Measurements from ENCODE around the gene PSAP.
"Not testable (repeated sequence)": the region's sequence is repeated elsewhere in the genome, so short reads cannot be mapped to it uniquely, and the experiment has no call there.

Gene PSAP

DNA sequence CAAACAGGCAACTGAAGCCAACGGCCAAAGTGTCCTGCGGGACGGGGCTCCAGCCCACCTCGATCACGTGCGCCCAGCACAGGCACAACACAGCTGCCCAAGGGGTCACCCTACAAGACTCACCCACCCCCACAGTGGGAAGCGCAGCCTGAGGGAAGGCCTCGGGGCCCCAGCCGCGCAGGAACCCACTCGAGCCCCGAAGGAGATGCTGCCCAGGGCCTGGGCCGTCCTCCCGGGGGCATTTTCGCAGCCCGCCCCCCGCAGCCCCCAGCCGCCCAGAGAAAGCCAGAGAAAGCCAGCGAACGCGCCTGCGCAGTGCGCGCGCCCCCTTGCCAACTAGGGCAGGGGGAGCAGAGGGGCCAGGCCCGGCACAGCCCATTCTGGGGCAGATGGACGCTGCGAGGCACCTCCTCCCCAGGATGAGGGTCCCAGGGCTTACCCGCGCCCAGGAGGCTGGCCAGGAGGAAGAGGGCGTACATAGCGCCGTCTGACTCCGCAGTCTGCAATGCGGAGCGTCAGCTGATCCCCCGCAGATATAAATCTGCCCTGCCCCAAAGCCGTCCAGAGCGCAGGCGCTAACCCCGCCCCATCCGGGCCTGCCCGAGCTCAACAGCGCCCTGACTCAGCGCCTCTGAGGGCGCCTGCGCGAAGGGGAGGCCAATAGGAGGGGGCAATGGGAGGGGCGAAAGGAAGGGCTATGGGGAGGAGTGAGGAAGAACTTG, at the start of gene PSAP:
Gene PSAP, minus strand, starts transcription at position 509 of the 722 bp plus-strand sequence. Its CDS starts 30 bp downstream, at position 479.
- peak; percentile 97 for DNase-seq (ENCODE audit: low read depth)

DNA sequence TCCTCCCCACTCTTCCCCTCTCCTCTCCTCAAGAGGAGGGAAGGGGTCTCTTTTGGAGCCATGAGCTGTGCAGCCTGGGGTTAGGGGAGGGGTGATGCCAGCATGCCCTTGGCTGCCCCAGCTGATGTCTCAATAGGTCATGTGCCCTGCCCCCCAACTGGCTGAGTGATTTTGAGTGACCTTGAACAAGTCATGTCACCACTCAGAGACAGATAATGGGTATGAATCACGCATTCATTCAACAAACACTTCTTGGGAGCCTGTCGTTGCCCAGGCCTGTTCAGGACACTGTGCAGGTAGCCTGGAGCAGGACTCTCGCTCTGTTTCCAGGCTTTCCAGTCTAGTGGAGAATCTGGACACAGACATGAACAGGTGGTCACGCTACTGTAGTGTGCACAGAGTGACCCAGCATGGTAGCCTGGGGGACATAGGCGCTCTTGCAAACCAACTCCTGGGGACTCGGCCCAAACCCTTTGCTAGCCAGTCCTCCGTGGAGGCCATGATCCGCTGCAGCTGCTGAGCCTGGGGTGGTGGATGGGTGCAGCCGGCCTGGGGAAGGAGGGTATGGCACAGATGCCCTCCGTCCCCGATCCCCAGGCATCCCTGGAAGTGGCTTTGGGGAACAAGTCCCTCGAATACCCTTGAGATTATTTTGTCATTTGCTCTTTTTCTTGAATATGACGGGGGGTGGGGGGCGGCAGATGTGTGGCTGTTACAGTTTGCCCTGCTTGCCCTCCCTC, 49.6 kb upstream of the PSAP start:
- DNase-seq (ENCODE audit: low read depth), result no peak

DNA sequence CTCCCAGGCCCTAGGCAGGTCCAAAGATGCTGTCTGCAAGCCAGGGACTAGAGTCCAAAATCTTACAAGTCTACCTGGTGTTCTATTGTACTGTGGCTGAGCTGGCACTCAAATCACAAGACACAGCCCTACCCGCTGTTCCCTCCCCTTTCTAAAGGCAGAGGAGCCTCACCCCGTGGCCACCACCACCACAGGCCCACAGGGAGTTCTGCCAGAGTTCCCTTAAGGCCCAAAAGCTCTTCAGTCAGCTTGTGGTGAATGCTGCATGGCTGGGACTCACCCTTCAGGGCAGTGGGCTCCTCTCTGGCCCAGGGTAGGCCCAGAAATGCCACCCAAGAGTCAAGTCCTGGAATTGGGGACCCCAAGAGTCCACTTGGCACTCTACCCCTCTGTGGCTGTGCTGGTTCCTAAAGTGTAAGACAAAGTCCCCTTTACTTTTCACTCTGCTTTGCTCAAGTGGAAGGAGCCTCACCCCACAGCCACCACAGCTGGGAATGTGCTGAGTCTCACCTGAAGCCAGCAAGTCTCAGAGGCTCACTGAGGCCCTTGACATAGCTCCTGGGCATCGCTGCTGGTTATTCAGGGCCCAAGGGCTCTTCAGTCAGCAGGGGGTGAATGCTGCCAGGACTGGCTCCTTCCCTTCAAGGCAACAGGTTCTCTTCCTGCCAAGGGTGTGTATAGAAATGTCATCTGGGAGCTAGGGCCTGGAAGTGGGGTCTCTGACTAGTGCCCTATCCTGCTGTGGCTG, 48.8 kb upstream of the PSAP start:
- no peak for DNase-seq (ENCODE audit: low read depth)

DNA sequence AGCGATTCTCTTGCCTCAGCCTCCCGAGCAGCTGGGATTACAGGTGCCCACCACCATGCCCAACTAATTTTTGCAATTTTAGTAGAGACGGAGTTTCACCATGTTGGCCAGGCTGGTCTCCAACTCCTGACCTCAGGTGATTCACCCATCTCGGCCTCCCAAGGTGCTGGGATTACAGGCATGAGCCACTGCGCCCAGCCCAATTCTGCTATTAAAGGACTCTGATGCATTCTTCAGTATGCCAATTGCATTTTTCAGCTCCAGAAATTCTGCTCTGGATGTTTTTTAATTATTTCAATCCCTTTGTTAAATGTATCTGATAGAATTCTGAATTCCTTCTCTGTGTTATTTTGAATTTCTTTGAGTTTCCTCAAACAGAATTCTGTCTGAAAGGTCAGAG, 47.3 kb upstream of the PSAP start:
- DNase-seq (ENCODE audit: low read depth), result not testable (repeated sequence)

DNA sequence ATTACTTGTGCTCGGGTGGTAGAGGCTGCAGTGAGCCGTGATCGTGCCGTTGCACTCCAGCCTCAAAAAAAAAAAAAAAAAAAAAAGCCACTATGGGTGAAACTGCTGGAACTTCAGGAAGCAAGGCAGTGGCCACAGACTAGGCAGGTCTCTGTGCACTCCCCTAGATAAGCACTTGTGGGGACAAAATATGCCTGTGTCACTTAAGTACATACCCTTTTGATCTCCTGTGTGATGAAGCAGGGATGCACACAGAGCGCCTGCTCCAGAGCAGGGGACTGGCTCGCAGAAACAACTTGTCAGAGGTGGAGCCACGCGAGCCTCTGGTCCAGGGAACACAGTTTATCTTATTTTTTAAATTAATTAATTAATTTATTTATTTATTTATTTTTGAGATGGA, 42.9 kb upstream of the PSAP start:
- DNase-seq (ENCODE audit: low read depth), result no peak

DNA sequence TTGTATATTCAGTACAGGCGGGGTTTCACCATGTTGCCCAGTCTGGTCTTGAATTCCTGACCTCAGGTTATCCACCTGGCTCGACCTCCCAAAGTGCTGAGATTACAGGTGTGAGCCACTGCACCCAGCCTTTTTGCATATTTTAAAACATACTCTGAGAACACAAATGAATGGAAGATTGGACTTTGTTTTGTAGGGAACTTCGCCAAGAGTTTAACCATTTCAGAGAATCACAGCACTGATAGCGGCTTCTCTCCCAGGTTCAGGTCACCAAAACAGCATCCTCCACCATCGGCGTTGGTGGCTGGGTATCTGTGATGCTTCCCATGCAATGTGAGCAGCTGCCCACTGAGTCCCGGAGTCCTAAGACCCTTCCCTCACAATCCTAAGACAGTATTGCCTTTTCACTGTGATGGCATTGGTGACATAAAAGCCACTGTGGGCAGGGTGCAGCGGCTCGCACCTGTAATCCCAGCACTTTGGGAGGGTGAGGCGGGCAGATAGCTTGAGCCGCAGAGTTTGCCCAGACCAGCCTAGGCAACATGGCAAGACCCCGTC, 42.3 kb upstream of the PSAP start:
- no peak for DNase-seq (ENCODE audit: low read depth)

DNA sequence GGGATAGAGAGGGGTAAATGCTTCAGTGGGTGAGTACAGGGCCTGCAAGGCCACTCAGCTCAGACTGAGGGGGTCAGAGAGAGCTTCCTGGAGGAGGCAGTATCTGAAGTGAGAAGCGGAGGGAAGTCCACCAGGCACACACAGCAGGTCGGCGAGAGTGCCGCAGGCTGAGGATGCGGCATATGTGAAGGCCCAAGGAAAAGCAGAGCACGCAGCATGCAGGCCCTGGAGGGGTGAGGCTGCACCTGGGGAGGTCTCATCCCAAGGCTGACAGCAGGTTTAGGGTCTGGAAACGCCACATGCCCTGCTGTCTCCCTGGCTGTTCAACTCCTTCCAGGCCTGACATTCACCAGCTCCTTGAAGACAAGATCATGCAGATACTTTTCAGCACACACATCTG, 40.4 kb upstream of the PSAP start:
- no peak for DNase-seq (ENCODE audit: low read depth)

DNA sequence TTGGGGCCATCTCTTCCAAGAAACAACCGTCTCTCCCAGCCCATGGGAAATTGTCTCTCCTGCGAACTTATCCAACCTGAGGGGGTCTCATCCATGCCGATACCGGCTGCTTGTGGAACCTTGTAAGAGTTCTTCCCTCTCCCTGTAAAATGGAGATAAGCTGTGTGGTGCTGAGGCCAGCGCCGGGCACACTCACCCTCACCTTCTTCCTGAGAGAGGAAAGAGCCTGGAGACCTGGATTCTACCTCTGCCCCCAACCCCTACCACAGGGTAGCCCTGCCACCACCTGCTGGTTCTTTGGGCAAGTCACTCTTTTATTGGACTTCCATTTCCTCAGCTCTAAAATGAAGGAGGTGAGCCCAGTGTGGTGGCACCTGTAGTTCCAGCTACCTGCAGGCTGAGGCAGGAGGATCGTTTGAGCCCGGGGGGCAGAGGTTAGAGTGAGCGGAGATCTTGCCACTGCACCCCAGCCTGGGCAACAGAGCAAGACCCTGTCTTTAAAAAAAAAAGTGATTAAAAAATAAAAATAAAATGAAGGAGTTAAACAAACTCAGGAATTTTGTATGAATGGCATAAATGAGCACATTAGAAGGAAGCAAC, 38.4 kb upstream of the PSAP start:
- DNase-seq (ENCODE audit: low read depth), result no peak

DNA sequence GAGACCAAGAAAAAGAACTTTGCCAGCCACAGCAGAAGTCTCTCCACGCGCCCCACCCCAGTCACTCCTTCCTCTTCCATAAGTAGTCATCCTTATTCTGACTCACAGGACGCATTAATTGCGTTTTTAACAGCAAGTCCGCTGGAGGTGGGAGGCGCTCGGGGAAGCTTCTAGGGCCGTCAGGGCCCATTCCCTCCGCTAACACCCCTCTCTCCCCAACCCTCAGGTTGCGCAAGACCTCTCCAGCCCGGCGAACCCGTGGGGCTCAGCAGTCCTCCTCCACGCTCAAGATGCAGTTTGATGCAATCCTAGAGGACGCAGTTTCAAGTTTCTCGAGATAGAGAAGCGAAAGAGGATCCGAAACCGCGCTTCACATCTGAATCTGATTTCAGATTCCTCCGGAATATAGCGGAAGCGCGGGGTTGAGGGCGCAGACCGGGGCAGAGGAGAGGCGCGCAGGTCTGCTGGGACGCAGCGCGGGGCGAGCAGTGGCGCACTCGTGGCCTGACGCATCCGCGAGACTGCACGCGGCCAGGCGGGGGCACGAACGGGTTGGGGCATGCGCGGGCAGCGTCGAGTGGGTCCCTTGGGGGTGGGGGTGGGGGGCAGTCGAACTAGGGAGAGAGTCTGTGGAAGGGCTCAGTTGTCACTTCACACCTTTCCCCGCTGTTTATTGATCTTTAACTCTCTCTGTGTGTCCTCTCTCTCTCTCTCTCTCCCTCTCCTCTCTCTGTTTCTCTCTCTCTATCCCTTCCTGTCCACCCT, 37.8 kb upstream of the PSAP start:
- peak; percentile 28 for DNase-seq (ENCODE audit: low read depth)

DNA sequence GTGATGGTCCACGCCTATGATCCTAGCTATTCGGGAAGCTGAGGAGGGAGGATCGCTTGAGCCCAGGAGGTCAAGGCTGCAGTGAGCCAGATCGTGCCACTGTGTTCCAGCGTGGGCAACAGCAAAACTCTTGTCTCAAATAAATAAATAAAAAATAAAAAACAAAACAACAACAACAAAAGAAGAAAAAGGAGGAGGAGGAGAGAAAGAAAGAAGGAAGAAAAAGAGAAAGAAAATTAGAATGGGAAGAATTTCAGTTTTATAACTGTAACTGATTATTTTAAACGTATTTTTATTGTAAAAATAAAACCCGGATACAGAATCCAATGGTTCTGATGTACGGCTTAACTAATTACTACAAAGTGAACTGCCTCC, 37.2 kb upstream of the PSAP start:
- no peak for DNase-seq (ENCODE audit: low read depth)

DNA sequence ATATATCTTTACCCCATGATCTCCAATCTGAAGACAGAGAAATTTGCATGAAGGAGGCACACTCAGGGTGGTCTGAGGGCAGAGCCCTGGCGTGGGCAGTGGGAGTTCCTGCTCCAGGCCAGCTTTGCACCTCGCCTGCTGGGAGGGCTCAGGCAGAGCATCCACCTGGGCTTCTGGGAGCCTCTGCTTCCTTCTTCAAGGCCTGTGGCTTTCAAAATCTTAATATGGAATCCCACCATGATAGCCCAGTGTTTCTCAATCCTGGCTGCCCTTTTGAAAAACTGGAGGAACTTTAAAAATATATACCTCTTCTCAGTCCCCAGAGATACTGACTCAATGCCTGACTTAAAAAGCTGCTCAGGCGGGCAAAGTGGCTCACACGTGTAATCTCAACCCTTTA, 36.7 kb upstream of the PSAP start:
- no peak for DNase-seq (ENCODE audit: low read depth)

DNA sequence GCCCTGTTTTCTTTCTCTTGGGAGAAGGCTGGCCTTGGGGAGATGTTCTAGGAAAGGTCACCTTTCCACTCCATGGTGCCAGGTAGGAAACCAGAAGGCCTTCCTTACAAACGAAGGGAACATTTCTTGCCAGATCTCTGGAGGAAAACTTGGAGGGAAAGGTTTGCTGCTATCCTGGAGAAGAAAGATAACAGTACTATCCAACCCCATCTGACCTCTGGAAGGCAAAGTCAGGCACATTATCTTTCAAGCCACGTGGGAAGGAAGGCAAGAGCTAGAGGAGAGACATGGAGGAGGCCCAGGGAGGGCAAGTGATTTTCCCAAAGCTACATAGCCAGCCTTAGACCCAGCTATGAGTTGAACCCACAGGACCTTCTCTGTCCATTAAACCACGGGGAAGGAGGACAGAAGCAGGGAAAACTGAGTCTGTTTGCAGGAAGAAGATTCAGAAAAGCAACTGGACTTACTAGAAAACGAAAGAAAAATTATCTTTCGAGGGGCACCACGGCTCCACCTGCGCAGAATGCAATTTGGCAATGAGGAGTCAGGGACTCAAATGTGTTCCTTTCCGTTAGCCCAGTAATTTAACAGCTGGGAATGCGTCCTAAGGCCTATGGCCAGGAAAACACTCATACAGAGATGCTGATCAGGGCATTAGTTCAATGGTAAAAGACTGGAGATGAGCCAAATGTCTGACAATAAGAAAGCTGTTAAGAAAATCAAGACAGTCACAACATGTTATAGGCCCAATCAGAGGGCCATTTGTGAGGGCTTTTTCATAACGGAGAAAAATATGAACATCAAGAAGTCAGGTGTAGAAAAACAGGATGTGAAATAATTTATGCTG, 32.0 kb upstream of the PSAP start:
- DNase-seq (ENCODE audit: low read depth), result no peak

DNA sequence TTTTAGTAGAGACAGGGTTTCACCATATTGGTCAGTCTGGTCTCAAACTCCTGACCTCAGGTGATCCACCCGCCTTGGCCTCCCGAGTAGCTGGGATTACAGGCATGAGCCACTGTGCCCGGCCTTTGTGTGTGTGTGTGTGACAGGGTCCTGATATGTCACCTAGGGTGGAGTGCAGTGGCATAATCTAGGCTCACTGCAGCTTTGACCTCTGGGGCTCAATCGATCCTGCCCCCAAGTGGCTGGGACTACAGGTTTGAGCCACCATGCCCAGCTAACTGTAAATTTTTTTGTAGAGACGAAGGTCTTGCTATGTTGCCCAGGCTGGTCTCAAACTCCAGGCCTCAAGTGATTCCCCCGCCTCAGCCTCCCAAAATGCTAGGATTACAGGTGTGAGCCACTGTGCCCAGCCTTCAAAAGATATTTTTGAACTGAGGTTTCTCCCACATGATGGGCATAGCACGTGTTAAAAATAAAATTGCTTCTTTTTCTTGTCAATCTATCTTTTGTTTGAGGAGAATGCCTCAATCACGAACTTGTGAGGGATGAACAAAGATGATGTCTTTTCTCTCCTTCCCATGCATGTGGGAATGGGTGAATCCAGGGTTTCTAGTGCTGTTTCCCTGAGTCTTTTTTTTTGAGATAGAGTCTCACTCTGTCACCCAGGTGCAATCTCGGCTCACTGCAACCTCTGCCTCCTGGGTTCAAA, 30.8 kb upstream of the PSAP start:
- no peak for DNase-seq (ENCODE audit: low read depth)

DNA sequence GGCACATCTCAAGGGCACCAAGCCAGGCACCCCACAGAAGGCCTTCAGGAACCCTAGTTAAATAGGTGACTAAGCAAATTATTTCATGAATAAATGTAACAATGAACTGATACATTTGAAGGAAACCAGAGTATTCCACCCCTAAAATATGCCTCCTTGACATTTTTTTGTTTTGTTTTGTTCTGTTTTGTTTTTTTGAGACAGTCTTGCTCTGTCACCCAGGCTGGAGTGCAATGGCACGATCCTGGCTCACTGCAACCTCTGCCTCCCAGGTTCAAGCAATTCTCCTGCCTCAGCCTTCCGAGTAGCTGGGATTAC, 30.2 kb upstream of the PSAP start:
- DNase-seq (ENCODE audit: low read depth), result not testable (repeated sequence)

DNA sequence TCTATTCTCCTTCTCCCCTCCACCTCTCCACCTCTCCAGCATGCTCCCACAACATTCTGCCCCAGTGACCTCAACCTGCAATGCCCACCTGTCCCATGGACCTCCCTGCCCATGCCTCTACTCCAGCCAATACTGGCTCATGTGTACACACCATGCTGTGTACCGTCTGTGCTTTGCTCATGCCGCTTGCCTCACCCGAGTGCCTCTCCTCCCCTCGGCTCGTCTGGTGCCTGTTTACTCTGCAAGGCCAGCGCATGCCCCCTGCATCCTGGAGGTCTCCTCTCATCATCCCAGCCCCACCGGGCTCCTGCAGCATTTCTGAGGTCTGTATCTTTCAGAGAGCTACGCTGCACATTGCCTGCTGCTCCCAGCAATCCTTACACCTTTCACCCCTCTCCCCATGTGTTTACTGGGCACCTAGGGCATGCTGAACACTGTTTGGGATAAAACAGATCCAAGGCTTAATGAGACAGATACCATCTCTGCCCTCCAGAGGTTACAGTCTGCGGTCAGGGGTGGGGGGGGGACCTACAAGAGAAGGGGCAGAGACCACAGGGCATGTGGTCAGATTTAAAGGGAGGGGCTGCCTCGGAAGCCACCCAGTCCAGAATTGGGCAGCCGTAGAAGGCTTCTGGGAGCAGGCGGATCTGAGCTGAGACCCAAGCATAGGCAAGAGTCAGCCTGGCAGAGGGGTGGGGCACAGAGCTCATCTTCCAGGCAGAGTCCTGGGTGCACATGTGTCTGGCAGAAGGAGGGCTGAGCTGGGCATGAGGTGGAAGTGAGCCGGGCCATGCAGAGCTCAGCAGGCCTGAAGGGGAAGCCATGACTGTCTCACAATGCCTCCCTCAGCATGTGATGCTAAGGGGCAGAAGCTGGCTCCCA, 29.6 kb upstream of the PSAP start:
- DNase-seq (ENCODE audit: low read depth), result no peak

DNA sequence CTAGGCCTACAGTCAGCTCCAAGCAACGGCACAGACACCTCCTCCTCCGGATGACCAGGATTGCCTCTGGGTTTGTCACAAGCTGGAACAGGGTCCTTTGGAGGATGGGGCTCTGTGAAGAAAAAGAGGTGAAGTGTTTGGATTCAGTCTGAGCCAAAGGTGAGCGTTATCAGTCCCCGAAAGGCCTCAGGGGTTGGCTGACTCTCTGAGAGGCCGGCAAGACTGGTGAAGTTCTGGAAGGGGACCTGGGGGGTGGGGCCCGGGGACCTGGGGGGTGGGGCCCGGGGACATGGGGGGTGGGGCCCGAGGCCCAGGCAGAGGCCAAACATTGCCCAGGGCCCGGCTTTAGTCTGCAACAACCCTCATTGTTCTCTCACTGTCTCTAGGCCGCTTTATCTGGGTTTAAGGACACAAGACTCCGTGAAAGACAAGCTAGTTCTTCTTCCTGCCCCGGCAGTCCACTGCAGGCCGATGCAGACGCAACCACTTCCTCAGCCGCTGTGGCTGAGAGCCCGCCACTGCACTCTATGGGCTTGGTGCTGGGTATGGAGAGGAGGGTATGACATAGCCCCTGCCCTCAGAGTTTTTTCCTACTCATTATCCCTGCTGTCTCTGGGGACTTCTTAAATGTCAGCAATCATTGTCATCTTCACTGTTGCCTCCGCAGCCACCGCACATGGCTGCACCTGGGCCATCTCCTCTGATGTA, 27.4 kb upstream of the PSAP start:
- no peak for DNase-seq (ENCODE audit: low read depth)

DNA sequence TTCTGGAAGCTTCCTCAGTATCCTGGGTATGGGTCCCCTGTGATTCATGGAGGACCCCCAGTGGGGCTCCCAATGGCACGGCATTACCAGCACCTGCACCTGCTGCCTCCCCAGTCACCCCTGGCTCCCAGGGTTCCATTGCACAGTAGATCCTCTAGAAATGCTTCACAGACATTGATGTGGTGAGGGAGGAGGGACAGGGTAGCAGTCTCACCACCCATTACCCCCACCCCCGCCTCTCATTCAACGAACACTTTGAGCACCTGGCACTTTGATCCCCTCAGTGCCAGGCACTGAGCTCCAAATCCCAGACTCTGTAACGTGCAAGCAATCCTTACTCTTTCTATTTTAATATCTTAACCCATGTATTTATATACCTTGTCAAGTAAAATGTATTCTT, 26.8 kb upstream of the PSAP start:
- no peak for DNase-seq (ENCODE audit: low read depth)

DNA sequence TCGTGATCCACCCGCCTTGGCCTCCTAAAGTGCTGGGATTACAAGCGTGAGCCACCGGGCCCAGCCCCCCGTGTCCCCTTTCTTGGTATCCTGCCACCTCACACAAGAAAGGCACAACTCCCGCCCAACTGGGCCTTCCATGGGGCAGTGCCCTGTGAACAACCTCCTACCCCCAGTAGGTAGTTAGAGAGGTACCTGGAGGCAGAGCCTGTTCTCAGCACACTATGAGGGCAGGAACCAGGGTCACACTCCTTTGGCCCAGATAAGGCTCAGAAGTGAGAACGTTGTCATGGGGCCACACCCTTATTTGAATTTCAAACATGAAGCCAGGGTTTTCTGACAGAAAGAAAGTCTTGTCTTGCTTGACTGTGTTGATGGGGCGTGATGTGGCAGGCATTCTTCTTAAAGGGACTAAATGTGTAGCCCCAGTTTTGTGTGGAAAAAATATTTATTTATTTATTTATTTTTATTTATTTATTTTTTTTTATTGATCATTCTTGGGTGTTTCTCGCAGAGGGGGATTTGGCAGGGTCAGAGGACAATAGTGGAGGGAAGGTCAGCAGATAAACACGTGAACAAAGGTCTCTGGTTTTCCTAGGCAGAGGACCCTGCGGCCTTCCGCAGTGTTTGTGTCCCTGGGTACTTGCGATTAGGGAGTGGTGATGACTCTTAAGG, 23.8 kb upstream of the PSAP start:
- not testable (repeated sequence) for DNase-seq (ENCODE audit: low read depth)

All from stimulated activated CD8-positive, alpha-beta memory T cell treated with anti-CD3 and anti-CD28 coated beads, Interleukin-7, amount 100 ng/mL, for 24 hours (primary cell).